ENCODE results near the gene RYR2. TPM values are rescaled to one million over a fixed set of nuclear protein-coding genes. Genes with fewer than 3 reads are reported as not detected.

The RYR2 gene
- total RNA-seq, 2 donors from 2014 or later = 14.2 to 17.1 TPM

- Histone ChIP-seq H3K4me3 (no peak overlapping the region), H3K27ac (no peak overlapping the region), H3K9me3 (no peaks in the 10 kb centered on the region), H3K27me3 (no peaks in the 10 kb centered on the region), H3K4me1 (no peaks in the 10 kb centered on the region), H3K36me3 (replicated peaks in 1 of 2; ENCODE audit: insufficient read depth in 1 of 2, low read depth in 2 of 2) (no peaks in the 10 kb centered on the region)
- 79 to 80% methylated on average over 4 of the region's 4 CpGs for WGBS, 2 donors
- DNase-seq = no peak
- ATAC-seq = no peak
- intact Hi-C loops (cut with DNase I) = no loop called here
- TF ChIP-seq POLR2A (IDR thresholded peaks at IDR 0.05) (no peak), CTCF (IDR thresholded peaks at IDR 0.05) (no peak)
These were observed 185.5 kb downstream of the RYR2 start for GRCh38 chr1:237227476-237227875.

- Histone ChIP-seq H3K4me1 (no peaks in the 10 kb centered on the region), H3K27ac (no peak overlapping the region), H3K36me3 (replicated peaks in 1 of 2; ENCODE audit: insufficient read depth in 1 of 2, low read depth in 2 of 2) (no peaks in the 10 kb centered on the region), H3K4me3 (no peak overlapping the region), H3K27me3 (no peaks in the 10 kb centered on the region), H3K9me3 (no peaks in the 10 kb centered on the region)
- intact Hi-C loops (cut with DNase I) = no loop called here
- DNase-seq (no peak), ATAC-seq (no peak)
- TF ChIP-seq CTCF (IDR thresholded peaks at IDR 0.05) (no peak), POLR2A (IDR thresholded peaks at IDR 0.05) (no peak)
- WGBS, 2 donors = 64 to 69% methylated on average over 3 of the region's 3 CpGs
These were observed 186.4 kb downstream of the RYR2 start for GRCh38 chr1:237228421-237228820.

GRCh38 chr1:237229333-237229732 lies 187.3 kb downstream of the RYR2 start:
- TF ChIP-seq CTCF (IDR thresholded peaks at IDR 0.05) (no peak), POLR2A (IDR thresholded peaks at IDR 0.05) (no peak)
- no peaks in the 10 kb centered on the region for H3K27me3 ChIP-seq
- WGBS, 2 donors = 66 to 77% methylated on average over 6 of the region's 6 CpGs
- intact Hi-C loops (cut with DNase I) = no loop called here
- no peak overlapping the region for H3K4me3 ChIP-seq
- no peaks in the 10 kb centered on the region for H3K4me1 ChIP-seq
- DNase-seq (no peak), ATAC-seq (no peak)
- H3K9me3 ChIP-seq = no peaks in the 10 kb centered on the region
- H3K27ac ChIP-seq = no peak overlapping the region
- no peaks in the 10 kb centered on the region for H3K36me3 ChIP-seq (replicated peaks in 1 of 2; ENCODE audit: insufficient read depth in 1 of 2, low read depth in 2 of 2)

DNA sequence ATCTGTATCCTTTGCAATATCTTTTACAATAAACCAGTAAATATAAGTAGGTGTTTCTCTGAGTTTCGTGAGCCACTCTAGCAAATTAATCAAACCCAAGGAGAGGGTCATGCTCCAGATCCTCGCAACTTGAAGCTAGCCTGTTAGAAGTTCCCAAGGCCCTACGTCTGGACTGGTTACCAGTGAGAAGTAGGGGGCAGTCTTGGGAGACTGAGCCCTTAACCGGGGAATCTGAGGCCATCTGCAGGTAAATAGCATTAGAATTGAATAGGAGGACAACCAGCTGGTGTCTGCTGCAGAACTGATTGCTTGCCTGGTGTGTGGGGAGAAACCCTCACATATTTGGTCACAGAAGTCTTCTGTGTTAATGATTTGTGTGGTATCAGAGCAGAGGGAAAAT lies 190.5 kb downstream of the RYR2 start:
- DNase-seq (no peak), ATAC-seq (no peak)
- Histone ChIP-seq H3K36me3 (replicated peaks in 1 of 2; ENCODE audit: insufficient read depth in 1 of 2, low read depth in 2 of 2) (no peaks in the 10 kb centered on the region), H3K9me3 (no peaks in the 10 kb centered on the region), H3K4me1 (no peaks in the 10 kb centered on the region), H3K27ac (no peak overlapping the region), H3K27me3 (no peaks in the 10 kb centered on the region), H3K4me3 (no peak overlapping the region)
- no peak for TF ChIP-seq CTCF (IDR thresholded peaks at IDR 0.05)
- no peak for TF ChIP-seq POLR2A (IDR thresholded peaks at IDR 0.05)
- WGBS, 2 donors = 47 to 54% methylated on average over 4 of the region's 4 CpGs
- intact Hi-C loops (cut with DNase I) = no loop called here

DNA sequence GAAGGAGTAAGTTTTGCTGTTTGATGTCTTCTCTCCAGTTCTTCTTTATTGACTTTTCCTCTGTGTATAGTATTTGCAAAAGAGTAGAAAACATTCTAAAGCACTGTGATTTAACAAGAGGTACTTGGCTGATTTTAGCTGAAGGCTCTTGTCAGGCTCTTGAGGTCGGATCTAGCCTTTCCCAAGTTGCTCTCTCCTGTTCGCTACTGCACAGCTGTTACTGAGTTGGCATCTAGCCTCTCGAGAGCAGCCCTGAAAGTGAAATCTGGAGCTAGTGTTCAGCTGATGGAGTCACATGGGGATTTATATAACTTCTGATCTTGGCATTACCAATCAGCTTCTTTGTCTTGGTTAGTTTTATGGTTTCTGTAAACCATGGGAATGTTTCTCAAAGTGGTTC lies 193.1 kb downstream of the RYR2 start:
- H3K36me3 ChIP-seq (replicated peaks in 1 of 2; ENCODE audit: insufficient read depth in 1 of 2, low read depth in 2 of 2) = no peaks in the 10 kb centered on the region
- H3K27me3 ChIP-seq = no peaks in the 10 kb centered on the region
- DNase-seq (no peak), ATAC-seq (no peak)
- no peaks in the 10 kb centered on the region for H3K4me1 ChIP-seq
- TF ChIP-seq CTCF (IDR thresholded peaks at IDR 0.05) (no peak), POLR2A (IDR thresholded peaks at IDR 0.05) (no peak)
- H3K27ac ChIP-seq = no peak overlapping the region
- H3K9me3 ChIP-seq = no peaks in the 10 kb centered on the region
- 65 to 69% methylated on average over 3 of the region's 3 CpGs for WGBS, 2 donors
- intact Hi-C loops (cut with DNase I) = no loop called here
- no peak overlapping the region for H3K4me3 ChIP-seq
